Left colon (tissue), 2 donors: ENCODE data around the gene SLC46A3. TPM values are rescaled to one million over a fixed set of nuclear protein-coding genes. Genes with fewer than 3 reads are reported as not detected.

Source experiments
- ATAC-seq: fragments of 200-7000 bp; cut with Tn5 transposase; one replicate; pipeline ENCODE4 v1.9.1; 2020; ENCODE audit warnings: mild to moderate bottlenecking, moderate library complexity
- DNase-seq, 2 donors: peaks; one replicate each; pipeline ENCODE4 v3.0.0-alpha.2; 2020
- intact Hi-C, 2 donors: fragments of 100-400 bp; cut with DNase I in 1 of 2; cut with micrococcal nuclease in 1 of 2; formaldehyde crosslinking; loops; one replicate each; pipeline versions ENCODE4 v1.11.2 to v1.14.0; 2022; cut with DNase I, micrococcal nuclease
- total RNA-seq, 2 donors: library from RNA; stranded (reverse); fragmentation: NEBNext Ultra II Directional; extraction: Animal tissue kit (Norgen Biotek cat#: 25700); gene quantifications; one replicate each; pipeline ENCODE4 v1.2.1, GENCODE V29; 2021
- donor health status: DM: no; HTN: no; CAD: no.
- donor health status: DM: yes; HTN: yes; CAD: no.

SLC46A3 gene
- total RNA-seq, 2 donors from 2014 or later = 48.7 to 54.6 TPM

- intact Hi-C loops = no loop called here
Measured at GRCh38 chr13:28651810-28652401, 66.9 kb downstream of the SLC46A3 start.

GRCh38 chr13:28650284-28650683 is 68.5 kb downstream of the SLC46A3 start:
- DNase-seq = no peak
- intact Hi-C loops = no loop called here
- no peak for ATAC-seq

More at GRCh38 chr13:28651810-28652401, 66.9 kb downstream of the SLC46A3 start:
- ATAC-seq (no peak), DNase-seq (no peak)

Other genes with a start within 250 kb of the SLC46A3 start
- gene FLT1, start 223.8 kb downstream of the SLC46A3 start, total RNA-seq = 1 to 10 TPM; 5.7 to 5.8 TPM
- 10 to 100 TPM; 62.5 to 70.8 TPM for gene POMP, start 59.8 kb downstream of the SLC46A3 start, total RNA-seq
- gene MTUS2, start 101.4 kb upstream of the SLC46A3 start, total RNA-seq = under 1 TPM; 0.15 to 0.25 TPM